Mononuclear cell (primary cell): Measurements from ENCODE around the gene EFEMP2. TPM values are rescaled to one million over a fixed set of nuclear protein-coding genes. Genes with fewer than 3 reads are reported as not detected.

Experiments used
- H3K27me3 ChIP-seq: 2 replicates; pipeline ENCODE4 v1.6.0; 2011; ENCODE audit warnings: low read length, control low read depth; ENCODE audit not compliant: insufficient read depth
- H3K4me1 ChIP-seq: 2 replicates; pipeline ENCODE4 v1.5.1; 2011; ENCODE audit warnings: mild to moderate bottlenecking, low read length, control low read depth; ENCODE audit not compliant: insufficient read depth
- H3K4me3 ChIP-seq: 2 replicates; pipeline ENCODE4 v1.5.1; 2011; ENCODE audit warnings: mild to moderate bottlenecking, low read length, moderate library complexity
- H3K9me3 ChIP-seq: 2 replicates; pipeline ENCODE4 v1.5.1; 2011; ENCODE audit warnings: low read depth, mild to moderate bottlenecking, control low read depth, low read length
- total RNA-seq: library from RNA; depleted of rRNA; stranded (reverse); fragments of >200 nt; gene quantifications from one replicate; pipeline ENCODE4 v1.2.3, GENCODE V29; 2012

Gene EFEMP2
- 1.3 TPM for total RNA-seq

DNA sequence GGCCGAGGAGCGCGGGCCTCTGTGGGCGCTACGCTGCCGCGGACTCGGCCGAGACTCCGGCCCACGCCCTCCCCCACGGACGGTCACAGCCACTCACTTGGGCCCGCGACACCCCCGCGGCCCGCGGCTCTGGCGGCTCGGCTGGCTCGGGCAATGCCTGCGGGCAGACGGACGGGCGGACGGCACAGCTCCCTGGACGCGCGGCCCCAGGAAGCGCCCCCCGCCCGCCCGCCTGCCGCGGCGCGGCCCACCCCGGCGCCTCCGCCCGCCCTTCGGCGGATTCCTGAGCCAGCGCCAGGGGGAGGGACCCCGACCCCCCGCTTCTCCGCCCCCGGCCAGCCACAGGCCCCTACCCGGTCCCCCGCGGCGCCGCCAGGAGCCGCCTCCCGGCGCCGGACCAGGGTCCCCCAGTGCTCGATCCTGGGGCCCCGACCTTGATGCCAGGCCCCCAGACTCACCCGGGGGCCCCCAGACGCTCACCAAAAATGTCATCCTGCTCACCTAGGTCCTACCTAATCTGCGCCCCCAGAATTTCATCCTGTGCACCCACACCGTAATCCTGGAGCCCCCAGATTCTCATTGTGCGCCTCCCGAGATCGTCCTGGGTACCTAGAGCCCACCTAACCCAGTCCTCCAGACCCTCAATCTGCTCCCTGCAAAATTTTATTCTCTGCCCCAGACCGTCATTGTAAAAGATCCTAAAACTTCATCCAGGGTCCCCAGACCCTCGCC, at the start of gene EFEMP2:
Gene EFEMP2 (minus strand): TSS at position 215 of the 732 bp plus-strand sequence. CDS start 446 bp downstream, outside the sequence.
- Histone ChIP-seq H3K27me3 (no peaks in the 10 kb centered on the region), H3K4me3 (peak within 1 kb of the TSS; percentile 51), H3K9me3 (no peaks in the 10 kb centered on the region), H3K4me1 (peaks cover 31% of the 10 kb centered on the region)

DNA sequence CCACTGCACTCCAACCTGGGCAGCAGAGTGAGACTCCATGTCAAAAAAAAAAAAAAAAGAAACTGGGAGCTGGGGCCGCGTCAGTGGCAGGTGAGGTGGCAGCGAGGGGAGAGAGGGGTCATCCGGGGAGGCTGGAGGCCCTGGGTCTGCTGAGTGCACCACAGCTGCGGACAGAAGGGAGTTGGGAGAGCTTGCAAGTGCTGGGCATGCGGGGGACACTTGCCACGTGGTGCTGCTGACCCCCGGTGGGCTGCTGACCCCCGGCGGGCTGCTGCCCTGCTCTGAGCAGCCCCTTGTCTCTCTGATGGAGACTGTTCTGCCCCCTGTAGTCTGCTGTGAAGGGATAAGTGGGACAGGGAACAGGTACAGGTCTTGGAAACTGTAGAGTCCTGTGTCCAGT, 49.3 kb upstream of the EFEMP2 start:
- Histone ChIP-seq H3K27me3 (no peaks in the 10 kb centered on the region), H3K4me3 (no peak overlapping the region), H3K9me3 (no peaks in the 10 kb centered on the region), H3K4me1 (peaks cover 41% of the 10 kb centered on the region)

GRCh38 chr11:65921033-65921555, 48.5 kb upstream of the EFEMP2 start:
- Histone ChIP-seq H3K4me1 (peaks cover 47% of the 10 kb centered on the region), H3K9me3 (no peaks in the 10 kb centered on the region), H3K4me3 (no peak overlapping the region), H3K27me3 (no peaks in the 10 kb centered on the region)

GRCh38 chr11:65920372-65920802, 47.8 kb upstream of the EFEMP2 start:
- H3K27me3 ChIP-seq, result no peaks in the 10 kb centered on the region
- no peaks in the 10 kb centered on the region for H3K9me3 ChIP-seq
- H3K4me1 ChIP-seq, result peaks cover 54% of the 10 kb centered on the region
- peak overlapping the region; percentile 67 for H3K4me3 ChIP-seq

DNA sequence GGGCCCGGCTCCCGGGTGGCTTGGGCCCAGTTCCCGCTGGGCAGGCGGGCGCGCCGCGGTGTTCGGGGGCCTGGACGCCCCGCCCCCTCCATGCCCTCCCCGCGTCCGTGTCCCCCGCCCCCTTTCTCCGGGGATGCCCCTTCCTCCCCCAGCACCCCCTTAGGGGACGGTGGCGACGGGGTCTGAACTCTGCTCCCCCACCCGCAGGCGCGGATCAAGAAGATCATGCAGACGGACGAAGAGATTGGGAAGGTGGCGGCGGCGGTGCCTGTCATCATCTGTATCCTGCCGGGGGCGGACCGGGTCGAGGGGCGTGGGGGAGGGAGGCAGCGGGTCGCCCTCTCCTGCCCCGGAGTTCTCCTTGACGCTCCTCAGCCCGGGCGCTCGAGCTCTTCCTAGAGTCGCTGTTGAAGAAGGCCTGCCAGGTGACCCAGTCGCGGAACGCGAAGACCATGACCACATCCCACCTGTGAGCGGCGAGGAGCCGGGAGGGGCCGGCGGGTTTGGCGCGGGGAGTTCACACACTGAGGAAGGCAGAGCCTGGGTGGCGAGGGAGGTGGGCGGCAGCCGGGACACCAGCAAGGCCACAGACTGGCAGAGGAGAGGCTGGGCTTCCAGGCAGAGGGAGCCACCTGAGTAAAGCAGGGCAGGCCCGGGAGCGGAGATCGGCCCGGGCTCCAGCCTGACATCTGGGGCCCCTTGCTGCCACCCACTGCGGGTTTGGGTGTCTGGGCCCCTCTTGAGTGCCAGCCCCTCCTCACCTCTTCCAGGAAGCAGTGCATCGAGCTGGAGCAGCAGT, 47.2 kb upstream of the EFEMP2 start:
- no peaks in the 10 kb centered on the region for H3K27me3 ChIP-seq
- peak overlapping the region; percentile 67 for H3K4me3 ChIP-seq
- H3K9me3 ChIP-seq, result no peaks in the 10 kb centered on the region
- H3K4me1 ChIP-seq, result peaks cover 60% of the 10 kb centered on the region

DNA sequence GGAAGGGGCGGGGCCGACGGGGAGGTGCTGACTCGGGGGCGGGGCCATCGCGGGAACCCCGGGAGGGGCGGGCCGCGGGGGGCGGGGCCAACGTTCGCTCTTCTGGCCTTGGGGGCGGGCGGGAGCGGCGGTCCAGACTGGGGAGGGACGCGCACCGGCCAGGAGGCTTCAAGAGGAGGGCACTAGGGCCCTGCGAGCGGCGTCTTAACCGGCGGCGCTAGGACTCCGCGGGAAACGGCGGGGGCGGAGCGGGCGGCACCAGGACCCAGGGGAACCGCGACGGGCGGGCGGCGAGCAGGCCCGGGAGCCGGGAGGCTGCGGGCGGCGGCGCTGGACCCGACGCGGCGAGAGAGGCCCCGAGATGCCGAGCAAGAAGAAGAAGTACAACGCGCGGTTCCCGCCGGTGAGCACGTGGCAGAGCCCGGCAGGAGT, 46.6 kb upstream of the EFEMP2 start, which contains the start of gene DRAP1:
Gene DRAP1 (plus strand): TSS at position 286 of the 432 bp plus-strand sequence. CDS start 76 bp downstream, at position 362.
- H3K27me3 ChIP-seq, result no peaks in the 10 kb centered on the region
- H3K9me3 ChIP-seq, result no peaks in the 10 kb centered on the region
- peak within 1 kb of the TSS; percentile 77 for H3K4me3 ChIP-seq
- peaks cover 65% of the 10 kb centered on the region for H3K4me1 ChIP-seq

GRCh38 chr11:65918211-65919140, 45.9 kb upstream of the EFEMP2 start, which contains the start of gene C11orf68:
TSS of gene C11orf68 (minus strand) at chr11:65919062. CDS start at chr11:65919031, 31 bp downstream.
- H3K9me3 ChIP-seq, result no peaks in the 10 kb centered on the region
- H3K4me3 ChIP-seq, result peak within 1 kb of the TSS; percentile 77
- H3K4me1 ChIP-seq, result peaks cover 65% of the 10 kb centered on the region
- H3K27me3 ChIP-seq, result no peaks in the 10 kb centered on the region

- H3K9me3 ChIP-seq, result no peaks in the 10 kb centered on the region
- H3K4me1 ChIP-seq, result peaks cover 65% of the 10 kb centered on the region
- peak overlapping the region; percentile 77 for H3K4me3 ChIP-seq
- H3K27me3 ChIP-seq, result no peaks in the 10 kb centered on the region
Observed at GRCh38 chr11:65917434-65918210, 45.0 kb upstream of the EFEMP2 start.

- no peaks in the 10 kb centered on the region for H3K9me3 ChIP-seq
- no peak overlapping the region for H3K4me3 ChIP-seq
- no peaks in the 10 kb centered on the region for H3K27me3 ChIP-seq
- peaks cover 60% of the 10 kb centered on the region for H3K4me1 ChIP-seq
Observed at GRCh38 chr11:65917077-65917433, 44.5 kb upstream of the EFEMP2 start.

GRCh38 chr11:65916391-65916790, 43.8 kb upstream of the EFEMP2 start:
- no peak overlapping the region for H3K4me3 ChIP-seq
- H3K9me3 ChIP-seq, result no peaks in the 10 kb centered on the region
- peaks cover 62% of the 10 kb centered on the region for H3K4me1 ChIP-seq
- no peaks in the 10 kb centered on the region for H3K27me3 ChIP-seq

DNA sequence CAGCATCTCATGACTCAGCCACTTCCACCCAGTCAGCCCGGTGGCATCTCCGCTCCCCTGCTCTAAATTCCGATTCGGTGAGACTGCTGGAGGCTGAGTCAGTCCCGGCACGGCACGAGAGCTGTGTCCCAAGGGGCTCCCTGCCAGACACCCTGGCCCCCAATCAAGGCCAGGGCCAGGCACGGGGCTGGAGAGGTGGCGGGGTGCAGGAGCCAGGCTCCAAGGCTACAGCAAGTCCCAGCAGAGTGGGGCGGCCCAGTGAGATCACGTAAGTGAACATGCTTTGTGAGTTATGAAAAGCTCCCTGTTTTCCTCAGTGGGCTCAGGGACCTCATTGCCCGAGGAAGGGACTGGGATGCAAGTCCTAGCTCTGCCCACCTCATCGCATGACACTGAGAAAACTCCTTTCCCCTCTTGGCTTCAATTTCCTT, 43.2 kb upstream of the EFEMP2 start:
- Histone ChIP-seq H3K9me3 (no peaks in the 10 kb centered on the region), H3K4me3 (no peak overlapping the region), H3K27me3 (no peaks in the 10 kb centered on the region), H3K4me1 (peaks cover 57% of the 10 kb centered on the region)

DNA sequence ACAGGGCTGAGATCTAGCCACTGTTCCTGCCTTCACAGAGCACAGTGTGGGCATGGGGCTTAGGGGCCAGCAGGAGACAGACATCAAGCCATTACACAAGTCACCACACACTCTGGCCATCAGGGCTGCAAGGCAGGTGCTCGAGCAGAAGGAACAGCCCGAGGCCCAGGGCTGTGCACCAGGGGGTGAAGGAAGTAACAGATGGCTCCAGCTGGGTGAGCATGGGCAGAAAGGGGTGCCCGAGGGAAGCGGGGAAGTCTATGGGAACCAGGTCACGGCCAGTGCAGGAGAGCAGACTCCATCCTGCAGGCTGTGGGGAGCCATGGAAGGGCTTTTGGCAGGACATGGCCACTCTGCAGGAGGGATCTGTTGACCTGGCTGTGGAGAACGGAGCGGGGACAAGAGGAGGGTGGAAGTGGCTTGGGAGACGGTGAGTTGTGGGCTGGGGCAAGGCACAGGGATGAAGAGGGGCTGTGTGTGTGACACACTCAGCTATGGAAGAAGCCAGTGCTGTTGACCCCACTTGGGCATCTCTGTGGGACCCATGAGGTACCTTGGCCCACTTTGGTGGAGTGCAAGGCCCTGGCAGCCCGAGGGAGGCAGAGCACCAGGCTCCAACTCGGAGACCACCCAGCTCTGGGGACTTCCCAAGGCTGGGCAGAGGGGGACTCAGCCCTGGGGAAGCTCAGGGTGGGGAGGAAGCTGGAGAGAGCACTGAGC, 42.7 kb upstream of the EFEMP2 start:
- Histone ChIP-seq H3K4me1 (peaks cover 51% of the 10 kb centered on the region), H3K4me3 (no peak overlapping the region), H3K9me3 (no peaks in the 10 kb centered on the region), H3K27me3 (no peaks in the 10 kb centered on the region)

GRCh38 chr11:65912845-65913244, 40.2 kb upstream of the EFEMP2 start:
- Histone ChIP-seq H3K4me1 (peaks cover 42% of the 10 kb centered on the region), H3K27me3 (no peaks in the 10 kb centered on the region), H3K4me3 (no peak overlapping the region), H3K9me3 (no peaks in the 10 kb centered on the region)
